GM19372 (cell line): ENCODE measurements around the gene RAPH1.
"Not testable (repeated sequence)": the region's sequence is repeated elsewhere in the genome, so short reads cannot be mapped to it uniquely, and the experiment has no call there.

Source experiments
- ATAC-seq: cut with Tn5 transposase; IDR thresholded peaks from one replicate; pipeline ENCODE4 v1.9.1; 2021; ENCODE audit warnings: mild to moderate bottlenecking, low read depth, moderate library complexity; ENCODE audit not compliant: unreplicated experiment

RAPH1 gene

GRCh38 chr2:203550266-203550665 is 15.2 kb upstream of the RAPH1 start:
- no peak for ATAC-seq

GRCh38 chr2:203549406-203549805 is 14.3 kb upstream of the RAPH1 start:
- ATAC-seq = no peak

DNA sequence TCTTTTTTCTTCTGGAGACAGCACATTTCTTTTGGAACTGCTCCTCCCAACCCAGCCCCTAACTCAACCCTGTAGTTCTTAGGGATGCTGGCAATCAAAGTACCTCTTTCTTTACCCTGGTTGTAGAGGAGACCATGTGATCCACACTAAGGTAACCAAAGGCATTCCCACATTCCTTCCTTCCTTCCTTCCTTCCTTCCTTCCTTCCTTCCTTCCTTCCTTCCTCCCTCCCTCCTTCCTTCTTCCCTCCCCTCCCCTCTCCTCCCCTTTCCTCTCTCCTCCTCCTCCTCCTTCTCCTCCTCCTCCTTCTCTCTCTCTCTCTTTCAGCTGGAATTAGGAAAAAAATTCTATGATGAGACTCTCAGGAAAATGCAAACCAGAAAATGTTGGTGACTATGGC is 13.8 kb upstream of the RAPH1 start:
- ATAC-seq = no peak

DNA sequence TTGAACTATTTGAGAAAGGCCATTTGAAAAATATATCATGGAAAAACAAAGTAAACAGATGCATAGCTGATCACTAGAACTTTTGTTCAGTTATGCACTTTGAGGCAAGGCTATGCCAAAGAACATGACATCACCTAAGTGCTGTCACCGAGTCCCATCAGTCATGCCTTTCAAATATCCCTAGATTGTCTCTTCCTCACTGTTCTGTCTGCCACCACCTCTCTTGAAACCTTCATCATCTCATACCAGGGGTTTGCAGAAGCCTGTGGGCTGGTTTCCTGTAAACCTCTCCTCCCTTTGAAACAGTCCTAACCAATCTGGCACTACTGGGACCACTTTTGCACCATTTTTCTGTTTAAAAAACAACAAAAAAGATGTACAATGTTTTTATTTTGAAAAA is 12.3 kb upstream of the RAPH1 start:
- ATAC-seq = no peak

DNA sequence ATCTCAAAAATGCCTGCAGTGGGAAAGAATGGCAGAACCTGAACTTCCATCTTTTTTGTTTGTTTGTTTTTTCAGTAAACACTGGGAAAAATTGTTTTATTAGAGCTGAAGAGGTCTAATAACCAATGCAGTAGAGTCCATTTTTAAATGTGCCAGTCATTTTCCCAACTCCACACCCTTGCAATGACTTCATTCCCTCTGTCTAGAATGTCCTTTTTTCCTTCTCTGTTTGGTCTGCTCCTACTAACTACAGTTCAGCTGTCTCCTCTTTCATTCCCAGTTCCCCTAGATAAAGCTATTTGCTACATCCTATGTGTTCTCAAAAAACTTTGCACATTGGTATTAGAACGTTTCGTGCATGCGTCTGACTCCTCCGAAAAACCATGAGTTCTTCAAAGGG is 9.3 kb upstream of the RAPH1 start:
- ATAC-seq = no peak

- ATAC-seq = no peak
These were observed 8.8 kb upstream of the RAPH1 start for GRCh38 chr2:203543898-203544328.

DNA sequence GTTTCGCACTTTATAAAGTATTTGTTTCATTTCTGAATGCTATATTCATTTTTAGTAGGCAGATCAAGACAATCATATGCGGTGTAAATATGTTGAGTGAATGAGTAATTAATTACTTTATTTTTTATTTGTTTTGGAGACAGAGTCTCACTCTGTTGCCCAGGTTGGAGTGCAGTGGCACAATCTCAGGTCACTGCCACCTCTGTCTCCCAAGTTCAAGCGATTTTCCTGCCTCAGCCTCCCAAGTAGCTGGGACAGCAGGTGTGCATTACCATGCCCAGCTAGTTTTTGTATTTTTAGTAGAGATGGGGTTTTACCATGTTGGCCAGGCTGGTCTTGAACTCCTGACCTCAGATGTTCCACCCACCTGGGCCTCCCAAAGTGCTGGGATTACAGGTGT is 5.5 kb upstream of the RAPH1 start:
- ATAC-seq = not testable (repeated sequence)

- ATAC-seq = not testable (repeated sequence)
These were observed 3.1 kb upstream of the RAPH1 start for GRCh38 chr2:203538237-203538636.

DNA sequence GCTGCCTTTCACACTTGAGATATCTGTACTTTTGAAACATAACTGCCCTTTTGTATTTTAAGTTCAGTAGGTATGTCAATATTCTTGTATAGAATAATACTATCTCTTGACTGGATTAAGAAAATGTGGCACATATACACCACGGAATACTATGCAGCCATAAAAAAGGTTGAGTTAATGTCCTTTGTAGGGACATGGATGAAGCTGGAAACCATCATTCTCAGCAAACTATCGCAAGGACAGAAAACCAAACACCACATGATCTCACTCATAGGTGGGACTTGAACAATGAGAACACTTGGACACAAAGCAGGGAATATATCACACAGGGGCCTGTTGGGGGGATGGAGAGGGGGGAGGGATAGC is 1.5 kb upstream of the RAPH1 start:
- ATAC-seq = not testable (repeated sequence)

DNA sequence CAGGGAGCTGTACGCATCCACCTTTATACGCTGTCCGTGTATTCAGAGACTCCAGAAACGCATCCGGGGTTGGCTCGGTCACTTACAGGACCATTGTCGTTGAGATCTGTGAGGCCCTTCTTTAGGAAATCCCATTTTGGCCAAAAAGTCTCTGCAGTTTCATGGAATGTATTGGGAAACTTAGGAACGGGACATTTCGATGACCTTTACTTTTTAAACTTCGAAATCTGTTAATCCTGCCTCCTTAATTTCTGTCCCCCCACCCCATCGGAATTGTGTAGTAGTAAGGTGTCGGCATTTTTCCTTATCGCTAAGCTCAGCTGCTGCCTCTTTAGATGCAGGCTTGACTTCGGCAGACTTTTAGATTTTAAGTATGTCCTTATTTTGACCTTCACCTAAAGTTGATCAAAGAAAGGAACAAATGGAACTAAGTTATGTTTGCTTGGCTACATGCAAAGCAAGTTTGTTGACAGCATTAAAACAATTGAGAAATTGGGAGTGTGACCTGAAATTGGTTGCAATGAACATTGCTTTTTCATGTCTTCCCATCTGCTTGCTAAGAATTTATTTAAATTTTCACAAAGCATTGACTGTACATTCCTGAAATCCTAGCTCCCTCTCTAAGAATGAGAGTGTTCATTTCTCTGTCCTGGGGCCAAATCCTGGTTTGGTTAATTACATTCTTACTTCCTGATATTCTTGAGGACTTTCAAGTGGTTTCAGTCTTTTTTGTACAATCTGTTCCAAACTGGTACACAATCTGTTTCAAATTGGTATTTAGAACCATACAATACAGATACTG is 884 bp upstream of the RAPH1 start:
- no peak for ATAC-seq

GRCh38 chr2:203534621-203535077 is 452 bp downstream of the RAPH1 start:
- ATAC-seq = no peak

DNA sequence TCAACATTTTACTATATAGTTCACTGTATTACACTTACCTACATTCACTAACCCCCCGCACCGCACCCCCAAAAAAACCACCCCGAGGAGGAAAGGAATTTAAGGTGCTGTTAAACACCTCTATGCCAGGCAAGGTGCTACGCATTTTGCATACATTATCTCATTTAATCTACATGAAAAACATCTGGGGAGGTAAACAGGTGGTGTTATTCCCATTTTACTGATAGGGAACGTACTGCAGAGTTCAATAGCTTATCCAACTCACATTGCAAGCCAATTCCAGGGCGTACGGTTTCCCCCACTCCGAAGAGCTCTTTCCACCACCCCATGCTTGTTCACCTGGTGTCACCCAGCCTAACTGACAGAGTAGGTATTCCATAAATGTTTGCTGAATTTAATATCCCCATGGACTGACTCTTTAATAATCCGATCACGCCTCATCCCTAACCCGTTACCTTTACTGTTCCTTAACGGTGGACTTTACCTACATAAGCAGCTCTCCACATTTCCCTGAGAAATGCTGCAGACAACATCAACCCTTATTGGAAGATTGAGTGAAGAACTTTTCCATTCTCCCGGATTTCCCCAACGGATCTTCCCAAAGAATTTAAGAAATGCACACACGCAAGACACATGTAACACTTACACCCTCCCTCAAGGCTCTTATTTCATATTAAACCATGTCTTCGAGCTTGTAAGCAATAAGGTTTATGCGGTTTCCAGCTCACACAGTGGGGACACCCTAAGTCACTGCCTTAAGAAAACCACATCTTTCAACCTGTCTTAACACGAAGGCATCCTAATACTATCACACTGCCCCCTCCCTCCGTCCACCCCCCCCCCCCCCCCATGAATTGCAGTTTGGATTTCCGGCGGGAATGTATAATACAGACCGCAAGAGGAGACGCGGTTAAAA is 1.2 kb downstream of the RAPH1 start:
- no peak for ATAC-seq

DNA sequence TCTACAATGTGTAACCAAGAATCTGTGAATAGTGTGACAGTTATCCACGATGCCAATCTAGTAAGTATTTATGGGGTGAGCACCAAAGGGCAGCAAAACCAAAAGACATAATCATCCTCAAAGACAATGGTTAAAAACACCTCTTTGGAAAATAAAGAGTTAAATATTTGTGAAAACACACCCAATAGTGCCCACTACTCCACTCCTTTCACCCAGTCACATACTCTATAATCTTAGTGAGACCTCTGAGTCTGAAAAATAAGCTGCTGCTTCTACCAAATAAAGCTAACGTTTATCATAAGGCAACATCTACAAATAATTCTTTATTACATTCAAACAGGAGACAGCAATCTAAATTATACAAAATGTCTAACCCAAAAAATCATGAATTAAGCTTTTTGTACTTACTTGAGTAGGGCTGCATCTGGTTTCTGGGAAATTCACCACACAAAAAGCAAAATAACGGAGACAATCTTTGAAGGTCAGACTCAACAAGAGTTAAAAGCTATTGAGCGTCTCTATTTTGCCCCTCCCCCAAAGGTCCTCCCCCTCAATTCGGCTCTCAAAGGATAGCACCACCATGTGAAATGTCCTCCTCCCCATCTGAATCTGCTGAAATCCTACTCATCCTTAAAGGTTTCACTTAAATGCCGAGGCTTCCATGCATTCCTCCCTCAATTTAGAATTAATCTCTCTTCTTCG is 2.0 kb downstream of the RAPH1 start:
- ATAC-seq = no peak

GRCh38 chr2:203527719-203528118 is 7.4 kb downstream of the RAPH1 start:
- no peak for ATAC-seq

DNA sequence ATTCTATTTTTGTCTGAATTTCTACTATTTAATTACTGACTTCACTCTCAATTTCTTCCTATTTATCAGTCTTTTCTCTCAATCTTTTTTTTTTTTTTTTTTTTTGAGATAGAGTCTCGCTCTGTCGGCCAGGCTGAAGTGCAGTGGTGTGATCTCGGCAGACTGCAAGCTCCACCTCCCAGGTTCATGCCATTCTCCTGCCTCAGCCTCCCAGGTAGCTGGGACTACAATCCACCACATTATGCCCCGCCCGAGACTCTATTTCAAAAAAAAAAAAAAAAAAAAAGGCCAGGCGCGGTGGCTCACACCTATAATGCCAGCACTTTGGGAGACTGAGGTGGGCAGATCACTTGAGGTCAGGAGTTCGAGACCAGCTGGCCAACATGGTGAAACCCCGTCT is 21.8 kb downstream of the RAPH1 start:
- not testable (repeated sequence) for ATAC-seq

GRCh38 chr2:203510941-203511305 is 24.2 kb downstream of the RAPH1 start:
- ATAC-seq = no peak

- no peak for ATAC-seq
These were observed 24.7 kb downstream of the RAPH1 start for GRCh38 chr2:203510256-203510940.

GRCh38 chr2:203503460-203503859 is 31.6 kb downstream of the RAPH1 start:
- not testable (repeated sequence) for ATAC-seq

GRCh38 chr2:203501873-203502272 is 33.2 kb downstream of the RAPH1 start:
- no peak for ATAC-seq

- no peak for ATAC-seq
These were observed 34.1 kb downstream of the RAPH1 start for GRCh38 chr2:203500951-203501350.
